Measurements from ENCODE around the gene NIPA2. TPM values are rescaled to one million over a fixed set of nuclear protein-coding genes. Genes with fewer than 3 reads are reported as not detected.

NIPA2 gene
- total RNA-seq, 1 experiment from 2014 or later: 77.9 TPM

DNA sequence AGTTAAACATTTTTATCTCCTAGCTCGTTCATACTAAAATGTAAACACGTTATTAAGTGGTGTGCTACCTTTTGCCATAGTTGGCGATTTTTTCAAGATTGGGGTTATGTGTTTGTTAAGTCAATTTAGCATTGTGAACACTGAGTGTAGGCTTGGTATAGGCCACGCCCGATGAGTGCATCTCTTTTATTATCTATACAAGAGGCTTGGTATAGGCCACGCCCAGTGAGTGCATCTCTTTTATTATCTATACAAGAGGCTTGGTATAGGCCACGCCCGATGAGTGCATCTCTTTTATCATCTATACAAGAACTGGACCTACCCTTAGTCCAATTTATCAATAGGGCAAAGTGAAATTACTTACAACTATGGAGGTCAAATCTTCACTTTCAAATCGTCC is 70.4 kb downstream of the NIPA2 start:
- no peak overlapping the region for H3K27ac ChIP-seq (ENCODE audit: insufficient read length, low read depth, low read length)
- peaks cover 3% of the 10 kb centered on the region for H4K20me1 ChIP-seq (ENCODE audit: control insufficient read depth, insufficient read depth, insufficient read length)
- Mint-ChIP-seq H3K9me3 (no peaks in the 10 kb centered on the region), H3K36me3 (ENCODE audit: insufficient read depth in 1 of 3, low read depth in 3 of 3) (peaks cover 25 to 49% (median 39%) of the 10 kb centered on the region in 3 experiments), H3K4me3 (no peak overlapping the region), H3K27ac (no peak overlapping the region; a peak in 2 of 7 replicates), H3K4me1 (no peaks in the 10 kb centered on the region), H3K27me3 (ENCODE audit: low read depth) (no peaks in the 10 kb centered on the region)
- H3K18ac ChIP-seq (ENCODE audit: insufficient read length, low read depth, low read length): no peak overlapping the region
- no peak overlapping the region for H3K56ac ChIP-seq (ENCODE audit: insufficient read length, low read depth, low read length)
- no peak overlapping the region for H2BK5ac ChIP-seq (ENCODE audit: insufficient read length, low read length)
- no peak overlapping the region for H4K8ac ChIP-seq (replicated peaks; ENCODE audit: insufficient read length, low read depth, low read length)
- H2AK5ac ChIP-seq (ENCODE audit: insufficient read length, low read length): no peak overlapping the region
- H2BK20ac ChIP-seq (ENCODE audit: low read depth, low read length, poor library complexity, severe bottlenecking): no peak overlapping the region
- H3K9me3 ChIP-seq (ENCODE audit: control insufficient read depth, low read depth, low read length): no peaks in the 10 kb centered on the region
- no peak overlapping the region for H3K4me2 ChIP-seq (ENCODE audit: insufficient read depth, insufficient read length, low read length)
- no peaks in the 10 kb centered on the region for H3K27me3 ChIP-seq (ENCODE audit: insufficient read depth, low read length)
- H2AFZ ChIP-seq (ENCODE audit: low read length): no peak overlapping the region
- no peak overlapping the region for H2BK12ac ChIP-seq (ENCODE audit: insufficient read length, low read depth, low read length)
- TF ChIP-seq, protein P1, sequence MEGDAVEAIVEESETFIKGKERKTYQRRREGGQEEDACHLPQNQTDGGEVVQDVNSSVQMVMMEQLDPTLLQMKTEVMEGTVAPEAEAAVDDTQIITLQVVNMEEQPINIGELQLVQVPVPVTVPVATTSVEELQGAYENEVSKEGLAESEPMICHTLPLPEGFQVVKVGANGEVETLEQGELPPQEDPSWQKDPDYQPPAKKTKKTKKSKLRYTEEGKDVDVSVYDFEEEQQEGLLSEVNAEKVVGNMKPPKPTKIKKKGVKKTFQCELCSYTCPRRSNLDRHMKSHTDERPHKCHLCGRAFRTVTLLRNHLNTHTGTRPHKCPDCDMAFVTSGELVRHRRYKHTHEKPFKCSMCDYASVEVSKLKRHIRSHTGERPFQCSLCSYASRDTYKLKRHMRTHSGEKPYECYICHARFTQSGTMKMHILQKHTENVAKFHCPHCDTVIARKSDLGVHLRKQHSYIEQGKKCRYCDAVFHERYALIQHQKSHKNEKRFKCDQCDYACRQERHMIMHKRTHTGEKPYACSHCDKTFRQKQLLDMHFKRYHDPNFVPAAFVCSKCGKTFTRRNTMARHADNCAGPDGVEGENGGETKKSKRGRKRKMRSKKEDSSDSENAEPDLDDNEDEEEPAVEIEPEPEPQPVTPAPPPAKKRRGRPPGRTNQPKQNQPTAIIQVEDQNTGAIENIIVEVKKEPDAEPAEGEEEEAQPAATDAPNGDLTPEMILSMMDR (conservative IDR thresholded peaks at IDR 0.05): no peak
- H3K23ac ChIP-seq (ENCODE audit: insufficient read length, low read depth, low read length): no peak overlapping the region
- H4K91ac ChIP-seq (ENCODE audit: insufficient read length, low read depth, low read length): no peak overlapping the region
- H3T11ph ChIP-seq (ENCODE audit: low read length): no peak overlapping the region
- H3K4ac ChIP-seq (ENCODE audit: low read depth, low read length): no peak overlapping the region
- H3K79me1 ChIP-seq (ENCODE audit: insufficient read depth, low read depth, low read length, poor library complexity, severe bottlenecking): no peaks in the 10 kb centered on the region
- no peak overlapping the region for H2BK120ac ChIP-seq (ENCODE audit: low read depth, low read length, poor library complexity, severe bottlenecking)
- no peaks in the 10 kb centered on the region for H3K23me2 ChIP-seq (ENCODE audit: insufficient read length, low read depth, low read length, poor library complexity, severe bottlenecking)
- no CpG with 5 or more reads among the region's 9 CpGs for WGBS (ENCODE audit: extremely low coverage, insufficient read length, low lambda C conversion rate)
- H3K79me2 ChIP-seq (ENCODE audit: insufficient read depth, low read length): no peaks in the 10 kb centered on the region
- no peak overlapping the region for H3K14ac ChIP-seq (ENCODE audit: insufficient read depth, low read length)
- H2BK15ac ChIP-seq (ENCODE audit: low read depth, low read length): no peak overlapping the region
- no peak overlapping the region for H3K9ac ChIP-seq (ENCODE audit: extremely low read depth, insufficient read length, low read length)
- DNase-seq: no peak
- H4K5ac ChIP-seq (ENCODE audit: insufficient read length, low read depth, low read length): no peak overlapping the region
- H3K4me1 ChIP-seq (ENCODE audit: insufficient read depth, low read length): no peaks in the 10 kb centered on the region

Measured in H9 (cell line).